K562 (cell line): Measurements from ENCODE around the gene MEF2B. TPM values are rescaled to one million over a fixed set of nuclear protein-coding genes. Genes with fewer than 3 reads are reported as not detected.

Experiments
- CBFA2T3 ChIP-seq: fragments of 450-650 bp; IDR thresholded peaks from 2 replicates; pipeline ENCODE4 v1.6.1; 2017
- EP300 ChIP-seq: IDR thresholded peaks from 2 replicates; pipeline ENCODE4 v1.6.1; 2012; ENCODE audit warnings: low read length, improper control_type of control experiment
- ETV1 ChIP-seq: fragments of 450-650 bp; conservative IDR thresholded peaks from 2 replicates; pipeline ENCODE4 v1.6.1; 2016; ENCODE audit warnings: missing genetic modification characterization, control low read depth, low read depth, missing compliant biosample characterization
- ETV5 ChIP-seq: sonication (generic); formaldehyde crosslinking; IDR thresholded peaks from 2 replicates; pipeline ENCODE4 v1.4.0; 2020; ENCODE audit warnings: low read depth, mild to moderate bottlenecking, missing genetic modification reagents
- FOXM1 ChIP-seq, 2 experiments: fragments of 450-650 bp in 1 of 2; sonication (generic) in 1 of 2; formaldehyde crosslinking in 1 of 2; IDR thresholded peaks; 2 replicates each; pipeline versions ENCODE4 v1.6.1 to v1.9.0; 2017 to 2022; ENCODE audit warnings: low read depth in 2 of 2, mild to moderate bottlenecking in 2 of 2, missing genetic modification reagents in 1 of 2, moderate library complexity in 1 of 2
- POLR2A ChIP-seq: fragments of 450-650 bp; conservative IDR thresholded peaks from 2 replicates; pipeline ENCODE4 v1.6.1; 2016
- RNF2 ChIP-seq: sonication (generic); IDR thresholded peaks from 2 replicates; pipeline ENCODE4 v1.6.1; 2016
- ZNF197 ChIP-seq: fragments of 200-800 bp; sonication (Bioruptor generic); IDR thresholded peaks from 2 replicates; pipeline ENCODE4 v1.6.1; 2016; ENCODE audit warnings: low read depth, missing genetic modification characterization, missing compliant biosample characterization
- ZNF778 ChIP-seq: fragments of 450-650 bp; formaldehyde crosslinking; IDR thresholded peaks from 2 replicates; pipeline ENCODE4 v1.4.0; 2020; ENCODE audit warnings: mild to moderate bottlenecking, moderate library complexity
- polyA plus RNA-seq, 8 experiments: library from polyadenylated mRNA; depleted of rRNA in 4 of 8; stranded (reverse) in 5 of 8; unstranded in 3 of 8; fragments of >200 nt; fragmentation: Nextera tagmentation in 2 of 8; fragmentation: Illumina TruSeq in 1 of 8; extraction: Ambion mirVana in 2 of 8; extraction: Trizol in 1 of 8; gene quantifications; 2 replicates each; pipeline versions ENCODE4 v1.2.1 to v1.2.3, GENCODE V29; 2011 to 2014; ENCODE audit warnings: inconsistent platforms in 1 of 8, missing spikeins in 1 of 8
- total RNA-seq, 7 experiments: library from RNA; depleted of rRNA in 6 of 7; stranded (reverse); fragments of >200 nt in 6 of 7; fragmentation: Illumina TruSeq in 2 of 7; extraction: Trizol in 2 of 7; gene quantifications; 2 replicates each; pipeline versions ENCODE4 v1.2.1 to v1.2.3, GENCODE V29; 2011 to 2021; ENCODE audit warnings: low replicate concordance in 1 of 7
- TF ChIP-seq, protein P1 (sequence below), 2 experiments: fragments of 450-650 bp; formaldehyde crosslinking in 1 of 2; IDR thresholded peaks; 2 replicates each; pipeline versions ENCODE4 v1.4.0 to v1.6.1; 2014 to 2020; ENCODE audit warnings: mild to moderate bottlenecking in 2 of 2, borderline replicate concordance in 1 of 2, low read depth in 1 of 2
- TF ChIP-seq, protein P2 (sequence below): fragments of 450-650 bp; formaldehyde crosslinking; conservative IDR thresholded peaks from 2 replicates; pipeline ENCODE4 v1.4.0; 2022; ENCODE audit warnings: mild to moderate bottlenecking, missing genetic modification characterization
- TF ChIP-seq, protein P3 (sequence below): sonication (generic); formaldehyde crosslinking; IDR thresholded peaks from 2 replicates; pipeline ENCODE4 v1.8.0; 2022; ENCODE audit warnings: mild to moderate bottlenecking, missing genetic modification reagents

The MEF2B gene
- total and polyA plus RNA-seq, 9 of the 15 experiments (the other 6 are each of a cell fraction or from before 2014, with no cell fraction given), result 0.14 to 1.9 (median 0.71) TPM; not detected in 3

GRCh38 chr19:19120308-19121231 lies 49.5 kb downstream of the MEF2B start (continued):
- TF ChIP-seq FOXM1 (IDR thresholded peaks at IDR 0.05; ENCODE audit: low read depth), result no peak
- no peak for TF ChIP-seq FOXM1 (CRISPR knock-in tag; IDR thresholded peaks at IDR 0.05; ENCODE audit: low read depth)
- TF ChIP-seq ETV5 (CRISPR knock-in tag), result no peak
- TF ChIP-seq, protein P1, sequence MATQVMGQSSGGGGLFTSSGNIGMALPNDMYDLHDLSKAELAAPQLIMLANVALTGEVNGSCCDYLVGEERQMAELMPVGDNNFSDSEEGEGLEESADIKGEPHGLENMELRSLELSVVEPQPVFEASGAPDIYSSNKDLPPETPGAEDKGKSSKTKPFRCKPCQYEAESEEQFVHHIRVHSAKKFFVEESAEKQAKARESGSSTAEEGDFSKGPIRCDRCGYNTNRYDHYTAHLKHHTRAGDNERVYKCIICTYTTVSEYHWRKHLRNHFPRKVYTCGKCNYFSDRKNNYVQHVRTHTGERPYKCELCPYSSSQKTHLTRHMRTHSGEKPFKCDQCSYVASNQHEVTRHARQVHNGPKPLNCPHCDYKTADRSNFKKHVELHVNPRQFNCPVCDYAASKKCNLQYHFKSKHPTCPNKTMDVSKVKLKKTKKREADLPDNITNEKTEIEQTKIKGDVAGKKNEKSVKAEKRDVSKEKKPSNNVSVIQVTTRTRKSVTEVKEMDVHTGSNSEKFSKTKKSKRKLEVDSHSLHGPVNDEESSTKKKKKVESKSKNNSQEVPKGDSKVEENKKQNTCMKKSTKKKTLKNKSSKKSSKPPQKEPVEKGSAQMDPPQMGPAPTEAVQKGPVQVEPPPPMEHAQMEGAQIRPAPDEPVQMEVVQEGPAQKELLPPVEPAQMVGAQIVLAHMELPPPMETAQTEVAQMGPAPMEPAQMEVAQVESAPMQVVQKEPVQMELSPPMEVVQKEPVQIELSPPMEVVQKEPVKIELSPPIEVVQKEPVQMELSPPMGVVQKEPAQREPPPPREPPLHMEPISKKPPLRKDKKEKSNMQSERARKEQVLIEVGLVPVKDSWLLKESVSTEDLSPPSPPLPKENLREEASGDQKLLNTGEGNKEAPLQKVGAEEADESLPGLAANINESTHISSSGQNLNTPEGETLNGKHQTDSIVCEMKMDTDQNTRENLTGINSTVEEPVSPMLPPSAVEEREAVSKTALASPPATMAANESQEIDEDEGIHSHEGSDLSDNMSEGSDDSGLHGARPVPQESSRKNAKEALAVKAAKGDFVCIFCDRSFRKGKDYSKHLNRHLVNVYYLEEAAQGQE (IDR thresholded peaks at IDR 0.05; ENCODE audit: borderline replicate concordance), result no peak
- TF ChIP-seq, protein P1 (CRISPR knock-in tag; IDR thresholded peaks at IDR 0.05; ENCODE audit: low read depth), result no peak
- no peak for TF ChIP-seq ZNF778 (CRISPR knock-in tag)
- peak; percentile 43; the same call in 1 of the 2 replicates for TF ChIP-seq ETV1
- no peak for TF ChIP-seq ZNF197 (CRISPR knock-in tag)
- TF ChIP-seq EP300, result no peak
- peak; percentile 56; the same call in 1 of the 2 replicates for TF ChIP-seq POLR2A
- TF ChIP-seq RNF2, result no peak
- TF ChIP-seq, protein P2, sequence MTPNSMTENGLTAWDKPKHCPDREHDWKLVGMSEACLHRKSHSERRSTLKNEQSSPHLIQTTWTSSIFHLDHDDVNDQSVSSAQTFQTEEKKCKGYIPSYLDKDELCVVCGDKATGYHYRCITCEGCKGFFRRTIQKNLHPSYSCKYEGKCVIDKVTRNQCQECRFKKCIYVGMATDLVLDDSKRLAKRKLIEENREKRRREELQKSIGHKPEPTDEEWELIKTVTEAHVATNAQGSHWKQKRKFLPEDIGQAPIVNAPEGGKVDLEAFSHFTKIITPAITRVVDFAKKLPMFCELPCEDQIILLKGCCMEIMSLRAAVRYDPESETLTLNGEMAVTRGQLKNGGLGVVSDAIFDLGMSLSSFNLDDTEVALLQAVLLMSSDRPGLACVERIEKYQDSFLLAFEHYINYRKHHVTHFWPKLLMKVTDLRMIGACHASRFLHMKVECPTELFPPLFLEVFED (CRISPR knock-in tag), result no peak
- TF ChIP-seq, protein P3, sequence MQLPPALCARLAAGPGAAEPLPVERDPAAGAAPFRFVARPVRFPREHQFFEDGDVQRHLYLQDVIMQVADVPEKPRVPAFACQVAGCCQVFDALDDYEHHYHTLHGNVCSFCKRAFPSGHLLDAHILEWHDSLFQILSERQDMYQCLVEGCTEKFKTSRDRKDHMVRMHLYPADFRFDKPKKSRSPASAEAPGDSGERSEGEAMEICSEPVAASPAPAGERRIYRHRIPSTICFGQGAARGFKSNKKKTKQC (CRISPR knock-in tag), result no peak; the same call in 1 of the 2 replicates
- no peak for TF ChIP-seq CBFA2T3
